ENCODE data around the gene IKZF3. TPM values are rescaled to one million over a fixed set of nuclear protein-coding genes. Genes with fewer than 3 reads are reported as not detected.
"Not testable (repeated sequence)": the region's sequence is repeated elsewhere in the genome, so short reads cannot be mapped to it uniquely, and the experiment has no call there.

IKZF3 gene
- polyA plus RNA-seq, 1 of the 3 experiments (the other 2 are of a cell fraction) = not detected

- no peak overlapping the region for H2AFZ ChIP-seq (ENCODE audit: low read depth)
- no peaks in the 10 kb centered on the region for H4K20me1 ChIP-seq (ENCODE audit: insufficient read depth)
- no peaks in the 10 kb centered on the region for H3K4me1 ChIP-seq (ENCODE audit: control insufficient read depth in 1 of 2, insufficient read depth in 2 of 2, low read depth in 1 of 2, low read length in 1 of 2)
- TF ChIP-seq EP300 (IDR thresholded peaks at IDR 0.05; ENCODE audit: borderline replicate concordance in 1 of 2, low read depth in 1 of 2, low read length in 1 of 2) = no peak
- no peak for TF ChIP-seq EZH2phosphoT487 (IDR thresholded peaks at IDR 0.05; ENCODE audit: borderline replicate concordance, low read depth)
- TF ChIP-seq PBX3 (IDR thresholded peaks at IDR 0.05) = no peak
- no peak for TF ChIP-seq MXI1 (IDR thresholded peaks at IDR 0.05; ENCODE audit: low read depth, low read length)
- no peak for TF ChIP-seq SIN3A (IDR thresholded peaks at IDR 0.05; ENCODE audit: borderline replicate concordance, low read depth, low read length)
- no peak for TF ChIP-seq YY1 (IDR thresholded peaks at IDR 0.05; ENCODE audit: low read depth)
- no peak for TF ChIP-seq GATA2 (CRISPR knock-in tag; IDR thresholded peaks at IDR 0.05)
- no peak for TF ChIP-seq JUND (IDR thresholded peaks at IDR 0.05)
- TF ChIP-seq MEF2A (IDR thresholded peaks at IDR 0.05; ENCODE audit: borderline replicate concordance, low read depth) = no peak
- TF ChIP-seq CTCF (IDR thresholded peaks at IDR 0.05) = no peak
- no peak for TF ChIP-seq GABPA (IDR thresholded peaks at IDR 0.05; ENCODE audit: low read depth)
- TF ChIP-seq SMC3 (IDR thresholded peaks at IDR 0.05; ENCODE audit: low read depth, low read length) = no peak
- no peaks in the 10 kb centered on the region for H3K36me3 ChIP-seq (replicated peaks in 1 of 2; ENCODE audit: control insufficient read depth in 1 of 2, insufficient read depth in 2 of 2, low read length in 1 of 2)
- no peak overlapping the region for H3K27ac ChIP-seq (ENCODE audit: low read depth in 2 of 2, low read length in 1 of 2)
- no peak for DNase-seq
- WGBS (ENCODE audit: low lambda C conversion rate) = 65% methylated on average over 3 of the region's 3 CpGs
- ChIA-PET CTCF (interaction anchor here (1.0 to 1.1 kb wide), 2 partner anchors 8 to 13 kb away, joined by 3 read pairs; partner anchors contain the start of gene GSDMB), POLR2A (no interaction called here)
- H3K9me2 ChIP-seq = no peaks in the 10 kb centered on the region
- no peak overlapping the region for H3K4me2 ChIP-seq
- H3K27me3 ChIP-seq (ENCODE audit: insufficient read depth) = no peaks in the 10 kb centered on the region
- H3K79me2 ChIP-seq (ENCODE audit: insufficient read depth) = no peaks in the 10 kb centered on the region
- no peak overlapping the region for H3K9ac ChIP-seq
- no peaks in the 10 kb centered on the region for H3K9me3 ChIP-seq
- no peaks in the 10 kb centered on the region for H3F3A ChIP-seq (replicated peaks; ENCODE audit: insufficient read depth)
- H3K4me3 ChIP-seq (ENCODE audit: low read depth in 2 of 2, low read length in 1 of 2) = no peak overlapping the region
Observed at GRCh38 chr17:39904990-39905288, 40.8 kb upstream of the IKZF3 start.

GRCh38 chr17:39903158-39903884 is 39.2 kb upstream of the IKZF3 start:
- no peak for TF ChIP-seq SMC3 (IDR thresholded peaks at IDR 0.05; ENCODE audit: low read depth, low read length)
- no peak for DNase-seq
- Histone ChIP-seq H2AFZ (ENCODE audit: low read depth) (no peak overlapping the region), H3K36me3 (replicated peaks in 1 of 2; ENCODE audit: control insufficient read depth in 1 of 2, insufficient read depth in 2 of 2, low read length in 1 of 2) (no peaks in the 10 kb centered on the region), H3K9ac (no peak overlapping the region), H3K4me3 (ENCODE audit: low read depth in 2 of 2, low read length in 1 of 2) (no peak overlapping the region), H3K27me3 (ENCODE audit: insufficient read depth) (no peaks in the 10 kb centered on the region; the same call in 1 of the 2 replicates), H3K4me1 (ENCODE audit: control insufficient read depth in 1 of 2, insufficient read depth in 2 of 2, low read depth in 1 of 2, low read length in 1 of 2) (no peaks in the 10 kb centered on the region), H3K9me2 (no peaks in the 10 kb centered on the region), H3K27ac (ENCODE audit: low read depth in 2 of 2, low read length in 1 of 2) (no peak overlapping the region), H3K4me2 (no peak overlapping the region), H3F3A (replicated peaks; ENCODE audit: insufficient read depth) (no peaks in the 10 kb centered on the region), H3K9me3 (no peaks in the 10 kb centered on the region), H3K79me2 (ENCODE audit: insufficient read depth) (no peaks in the 10 kb centered on the region), H4K20me1 (ENCODE audit: insufficient read depth) (no peaks in the 10 kb centered on the region)
- ChIA-PET POLR2A (no interaction called here), CTCF (no interaction called here)
- WGBS (ENCODE audit: low lambda C conversion rate) = 81% methylated on average over 4 of the region's 4 CpGs

- H3K4me1 ChIP-seq (ENCODE audit: control insufficient read depth in 1 of 2, insufficient read depth in 2 of 2, low read depth in 1 of 2, low read length in 1 of 2); H3F3A ChIP-seq (replicated peaks; ENCODE audit: insufficient read depth); H3K27ac ChIP-seq (ENCODE audit: low read depth in 2 of 2, low read length in 1 of 2); H3K27me3 ChIP-seq (ENCODE audit: insufficient read depth); H3K4me2 ChIP-seq; H3K4me3 ChIP-seq (ENCODE audit: low read depth in 2 of 2, low read length in 1 of 2); POLR2A ChIA-PET; H3K79me2 ChIP-seq (ENCODE audit: insufficient read depth); CTCF ChIA-PET; H3K9me3 ChIP-seq; DNase-seq; H2AFZ ChIP-seq (ENCODE audit: low read depth); H4K20me1 ChIP-seq (ENCODE audit: insufficient read depth); H3K36me3 ChIP-seq (replicated peaks in 1 of 2; ENCODE audit: control insufficient read depth in 1 of 2, insufficient read depth in 2 of 2, low read length in 1 of 2); H3K9ac ChIP-seq; H3K9me2 ChIP-seq: not testable (repeated sequence)
- WGBS (ENCODE audit: low lambda C conversion rate) = 64% methylated on average over 2 of the region's 2 CpGs
Observed at GRCh38 chr17:39902027-39902426, 37.9 kb upstream of the IKZF3 start.

All from SK-N-SH (cell line).